Esophagus squamous epithelium (tissue), 5 donors: ENCODE results near the gene UQCR11. TPM values are rescaled to one million over a fixed set of nuclear protein-coding genes. Genes with fewer than 3 reads are reported as not detected.

Experiments used
- DNase-seq: peaks from one replicate; lab custom pipeline; 2025; lab: John Stamatoyannopoulos, UW
- H3K27ac ChIP-seq, 4 donors: fragments of 200-600 bp; sonication (generic); one replicate each; pipeline ENCODE4 v1.5.1; 2016 to 2019; ENCODE audit warnings: mild to moderate bottlenecking in 1 of 4
- H3K27me3 ChIP-seq, 4 donors: fragments of 200-600 bp; sonication (generic); 1 replicate in 3 of 4; 2 replicates in 1 of 4; pipeline versions ENCODE4 v1.5.1 to v1.6.0; 2017 to 2021; ENCODE audit warnings: antibody characterized with exemption in 1 of 4
- H3K36me3 ChIP-seq, 3 donors: fragments of 200-600 bp; sonication (generic); one replicate each; pipeline ENCODE4 v1.5.1; 2016 to 2019
- H3K4me1 ChIP-seq, 3 donors: fragments of 200-600 bp; sonication (generic); one replicate each; pipeline ENCODE4 v1.5.1; 2017 to 2019
- H3K4me3 ChIP-seq, 4 donors: fragments of 200-600 bp; sonication (generic); 1 replicate in 3 of 4; 2 replicates in 1 of 4; pipeline ENCODE4 v1.5.1; 2016 to 2019; ENCODE audit warnings: mild to moderate bottlenecking in 2 of 4, moderate library complexity in 1 of 4
- H3K9me3 ChIP-seq, 3 donors: fragments of 200-600 bp; sonication (generic); one replicate each; pipeline ENCODE4 v1.5.1; 2016 to 2019
- CTCF ChIP-seq, 6 experiments: fragments of 450-650 bp in 4 of 6; fragments of 200-600 bp in 2 of 6; sonication (generic) in 2 of 6; IDR thresholded peaks; one replicate each; pipeline ENCODE4 v1.5.1; 2016 to 2019; ENCODE audit warnings: antibody characterized with exemption in 6 of 6, mild to moderate bottlenecking in 4 of 6, moderate library complexity in 4 of 6
- POLR2A ChIP-seq, 4 donors: fragments of 450-650 bp; IDR thresholded peaks; one replicate each; pipeline ENCODE4 v1.6.1; 2017; ENCODE audit warnings: antibody characterized with exemption in 4 of 4, mild to moderate bottlenecking in 4 of 4, moderate library complexity in 3 of 4
- WGBS, 2 donors: methylation state at CpG; one replicate each; pipeline ENCODE4 v1.1.5; 2018; 5-methylcytosine and 5-hydroxymethylcytosine counted together
- intact Hi-C: fragments of 100-400 bp; cut with DNase I; formaldehyde crosslinking; loops from one replicate; pipeline ENCODE4 v1.15.0; 2022
- total RNA-seq, 4 donors: library from RNA; depleted of rRNA; stranded (reverse); fragments of >200 nt; gene quantifications; one replicate each; pipeline ENCODE4 v1.1.0, GENCODE V29; 2016
- donor health status: DM: yes; HTN: yes; CAD: no.

Gene UQCR11
- total RNA-seq, 4 donors from 2014 or later: 47.1 to 74.4 (median 59.1) TPM

GRCh38 chr19:1624458-1624857 lies 19.2 kb upstream of the UQCR11 start:
- no peak overlapping the region for H3K4me3 ChIP-seq
- intact Hi-C loops: no loop called here
- H3K27me3 ChIP-seq: no peaks in the 10 kb centered on the region
- no peaks in the 10 kb centered on the region for H3K4me1 ChIP-seq
- H3K9me3 ChIP-seq: no peaks in the 10 kb centered on the region
- TF ChIP-seq CTCF (IDR thresholded peaks at IDR 0.05): peak in 5 of 6 experiments; percentile 47 to 61 (median 49)
- no peak for TF ChIP-seq POLR2A (IDR thresholded peaks at IDR 0.05)
- no peak overlapping the region for H3K27ac ChIP-seq
- WGBS, 2 donors: 82 to 84% methylated on average over 21 to 22 of the region's 23 CpGs
- DNase-seq: no peak
- H3K36me3 ChIP-seq: peaks cover 0 to 81% (median 4%) of the 10 kb centered on the region in 3 donors

GRCh38 chr19:1622541-1622940 lies 17.3 kb upstream of the UQCR11 start:
- intact Hi-C loops: no loop called here
- DNase-seq: no peak
- H3K4me1 ChIP-seq: no peaks in the 10 kb centered on the region
- no peaks in the 10 kb centered on the region for H3K27me3 ChIP-seq
- H3K9me3 ChIP-seq: no peaks in the 10 kb centered on the region
- H3K4me3 ChIP-seq: no peak overlapping the region
- WGBS, 2 donors: 79 to 85% methylated on average over 3 to 4 of the region's 5 CpGs
- H3K36me3 ChIP-seq: peaks cover 4 to 100% (median 8%) of the 10 kb centered on the region in 3 donors
- H3K27ac ChIP-seq: no peak overlapping the region
- TF ChIP-seq CTCF (IDR thresholded peaks at IDR 0.05) (no peak), POLR2A (IDR thresholded peaks at IDR 0.05) (no peak)

- DNase-seq: no peak
These were observed 16.7 kb upstream of the UQCR11 start for GRCh38 chr19:1622007-1622406.

GRCh38 chr19:1621574-1621973 lies 16.3 kb upstream of the UQCR11 start:
- H3K27ac ChIP-seq: no peak overlapping the region
- peaks cover 4 to 97% (median 8%) of the 10 kb centered on the region in 3 donors for H3K36me3 ChIP-seq
- 97% methylated on average over 6 of the region's 23 CpGs; no CpG with 5 or more reads in 1 of the 2 donors for WGBS, 2 donors
- intact Hi-C loops: no loop called here
- no peaks in the 10 kb centered on the region for H3K27me3 ChIP-seq
- no peaks in the 10 kb centered on the region for H3K4me1 ChIP-seq
- DNase-seq: no peak
- TF ChIP-seq CTCF (IDR thresholded peaks at IDR 0.05) (no peak), POLR2A (IDR thresholded peaks at IDR 0.05) (no peak)
- no peak overlapping the region for H3K4me3 ChIP-seq
- H3K9me3 ChIP-seq: no peaks in the 10 kb centered on the region

More at GRCh38 chr19:1622007-1622406, 16.7 kb upstream of the UQCR11 start:
- no peak overlapping the region for H3K27ac ChIP-seq
- H3K9me3 ChIP-seq: no peaks in the 10 kb centered on the region
- H3K27me3 ChIP-seq: no peaks in the 10 kb centered on the region
- TF ChIP-seq CTCF (IDR thresholded peaks at IDR 0.05): no peak
- TF ChIP-seq POLR2A (IDR thresholded peaks at IDR 0.05): no peak
- WGBS, 2 donors: 100% methylated on average over 4 of the region's 23 CpGs; no CpG with 5 or more reads in 1 of the 2 donors
- H3K36me3 ChIP-seq: peaks cover 4 to 100% (median 8%) of the 10 kb centered on the region in 3 donors
- no peak overlapping the region for H3K4me3 ChIP-seq
- intact Hi-C loops: no loop called here
- no peaks in the 10 kb centered on the region for H3K4me1 ChIP-seq

- H3K9me3 ChIP-seq: no peaks in the 10 kb centered on the region
- no peaks in the 10 kb centered on the region for H3K27me3 ChIP-seq
- TF ChIP-seq POLR2A (IDR thresholded peaks at IDR 0.05) (no peak), CTCF (IDR thresholded peaks at IDR 0.05) (no peak)
- intact Hi-C loops: no loop called here
- WGBS, 2 donors: 83% methylated on average over 7 of the region's 19 CpGs; no CpG with 5 or more reads in 1 of the 2 donors
- no peak overlapping the region for H3K27ac ChIP-seq
- H3K4me3 ChIP-seq: no peak overlapping the region
- DNase-seq: no peak
- peaks cover 4 to 97% (median 8%) of the 10 kb centered on the region in 3 donors for H3K36me3 ChIP-seq
- no peaks in the 10 kb centered on the region for H3K4me1 ChIP-seq
These were observed 15.8 kb upstream of the UQCR11 start for GRCh38 chr19:1621021-1621420.
